ENCODE data around the gene SPAG16. TPM values are rescaled to one million over a fixed set of nuclear protein-coding genes. Genes with fewer than 3 reads are reported as not detected.
"Not testable (repeated sequence)": the region's sequence is repeated elsewhere in the genome, so short reads cannot be mapped to it uniquely, and the experiment has no call there.

SPAG16 gene
- total RNA-seq, 1 donor from 2014 or later = 18.7 TPM

- no peak overlapping the region for H3K4me3 Mint-ChIP-seq (ENCODE audit: unreplicated experiment)
- H3K9me3 Mint-ChIP-seq (ENCODE audit: low read depth) = peaks cover 12% of the 10 kb centered on the region
- no peaks in the 10 kb centered on the region for H3K4me1 Mint-ChIP-seq (ENCODE audit: low read depth)
- H3K27ac Mint-ChIP-seq (ENCODE audit: unreplicated experiment) = no peak overlapping the region
- H3K36me3 Mint-ChIP-seq (ENCODE audit: low read depth) = peaks cover 3% of the 10 kb centered on the region
- no peak for TF ChIP-seq CTCF (IDR thresholded peaks at IDR 0.05)
- no peaks in the 10 kb centered on the region for H3K27me3 Mint-ChIP-seq (ENCODE audit: low read depth)
- no peak for DNase-seq (ENCODE audit: low spot score)
These were observed 407.1 kb downstream of the SPAG16 start for GRCh38 chr2:213691351-213691750.

- no peak for DNase-seq (ENCODE audit: low spot score)
- Mint-ChIP-seq H3K4me3 (ENCODE audit: unreplicated experiment) (no peak overlapping the region), H3K4me1 (ENCODE audit: low read depth) (no peaks in the 10 kb centered on the region), H3K36me3 (ENCODE audit: low read depth) (no peaks in the 10 kb centered on the region), H3K27me3 (ENCODE audit: low read depth) (no peaks in the 10 kb centered on the region), H3K9me3 (ENCODE audit: low read depth) (peaks cover under 1% of the 10 kb centered on the region), H3K27ac (ENCODE audit: unreplicated experiment) (no peak overlapping the region)
- TF ChIP-seq CTCF (IDR thresholded peaks at IDR 0.05) = no peak
These were observed 412.2 kb downstream of the SPAG16 start for GRCh38 chr2:213696442-213696841.

- H3K4me1 Mint-ChIP-seq (ENCODE audit: low read depth); H3K4me3 Mint-ChIP-seq (ENCODE audit: unreplicated experiment); H3K36me3 Mint-ChIP-seq (ENCODE audit: low read depth); H3K9me3 Mint-ChIP-seq (ENCODE audit: low read depth); H3K27me3 Mint-ChIP-seq (ENCODE audit: low read depth); H3K27ac Mint-ChIP-seq (ENCODE audit: unreplicated experiment); DNase-seq (ENCODE audit: low spot score): not testable (repeated sequence)
These were observed 417.1 kb downstream of the SPAG16 start for GRCh38 chr2:213701365-213701764.

- no peak for DNase-seq (ENCODE audit: low spot score)
- no peak overlapping the region for H3K27ac Mint-ChIP-seq (ENCODE audit: unreplicated experiment)
- H3K36me3 Mint-ChIP-seq (ENCODE audit: low read depth) = no peaks in the 10 kb centered on the region
- no peak overlapping the region for H3K4me3 Mint-ChIP-seq (ENCODE audit: unreplicated experiment)
- no peak for TF ChIP-seq CTCF (IDR thresholded peaks at IDR 0.05)
- H3K9me3 Mint-ChIP-seq (ENCODE audit: low read depth) = peaks cover 7% of the 10 kb centered on the region
- peaks cover 4% of the 10 kb centered on the region for H3K27me3 Mint-ChIP-seq (ENCODE audit: low read depth)
- H3K4me1 Mint-ChIP-seq (ENCODE audit: low read depth) = no peaks in the 10 kb centered on the region
These were observed 419.3 kb downstream of the SPAG16 start for GRCh38 chr2:213703406-213704098.

GRCh38 chr2:213710164-213710563, 425.9 kb downstream of the SPAG16 start:
- Mint-ChIP-seq H3K27me3 (ENCODE audit: low read depth) (peaks cover 3% of the 10 kb centered on the region), H3K36me3 (ENCODE audit: low read depth) (no peaks in the 10 kb centered on the region), H3K4me1 (ENCODE audit: low read depth) (no peaks in the 10 kb centered on the region), H3K9me3 (ENCODE audit: low read depth) (no peaks in the 10 kb centered on the region), H3K4me3 (ENCODE audit: unreplicated experiment) (no peak overlapping the region), H3K27ac (ENCODE audit: unreplicated experiment) (no peak overlapping the region)
- DNase-seq (ENCODE audit: low spot score) = no peak
- no peak for TF ChIP-seq CTCF (IDR thresholded peaks at IDR 0.05)

- H3K27ac Mint-ChIP-seq (ENCODE audit: unreplicated experiment); H3K4me1 Mint-ChIP-seq (ENCODE audit: low read depth); H3K9me3 Mint-ChIP-seq (ENCODE audit: low read depth); H3K36me3 Mint-ChIP-seq (ENCODE audit: low read depth); DNase-seq (ENCODE audit: low spot score); H3K4me3 Mint-ChIP-seq (ENCODE audit: unreplicated experiment); H3K27me3 Mint-ChIP-seq (ENCODE audit: low read depth): not testable (repeated sequence)
These were observed 434.1 kb downstream of the SPAG16 start for GRCh38 chr2:213718411-213718810.
